Measurements from ENCODE around the gene CD70.
"Not testable (repeated sequence)": the region's sequence is repeated elsewhere in the genome, so short reads cannot be mapped to it uniquely, and the experiment has no call there.

The CD70 gene

DNA sequence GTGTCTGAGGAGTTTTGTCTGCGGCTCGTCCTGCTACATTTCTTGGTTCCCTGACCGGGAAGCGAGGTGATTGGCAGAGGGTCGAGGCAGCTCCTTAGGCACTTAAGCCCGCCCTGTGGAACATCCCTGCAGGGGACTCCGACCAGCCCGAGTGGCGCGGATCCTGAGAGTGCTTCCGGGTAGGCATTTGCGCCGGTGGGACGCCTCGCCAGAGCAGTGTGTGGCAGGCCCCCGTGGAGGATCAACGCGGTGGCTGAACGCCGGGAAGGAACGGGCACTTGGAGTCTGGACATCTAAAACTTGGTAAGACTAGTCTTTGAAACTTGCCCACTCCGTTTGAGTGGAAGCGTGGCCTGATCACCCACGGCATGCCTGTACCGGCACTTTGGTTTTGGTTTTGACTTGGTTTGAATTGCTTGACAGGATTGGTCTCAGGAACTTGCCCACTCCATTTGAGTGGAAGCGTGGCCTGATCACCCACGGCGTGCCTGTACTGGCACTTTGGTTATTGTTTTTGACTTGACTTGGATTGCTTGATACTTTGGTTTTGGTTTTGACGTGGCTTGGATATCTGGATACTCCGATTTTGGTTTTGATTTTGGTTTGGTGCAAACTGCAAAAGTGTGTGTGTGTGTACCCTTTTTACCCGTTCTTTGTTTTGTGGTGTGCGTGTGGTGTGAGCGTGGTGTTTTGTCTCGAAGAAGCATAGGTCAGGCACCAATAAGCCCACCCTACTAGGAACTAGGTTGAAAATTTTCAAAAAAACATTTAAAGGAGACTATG is 6.7 kb upstream of the CD70 start:
- DNase-seq, result not testable (repeated sequence)

DNA sequence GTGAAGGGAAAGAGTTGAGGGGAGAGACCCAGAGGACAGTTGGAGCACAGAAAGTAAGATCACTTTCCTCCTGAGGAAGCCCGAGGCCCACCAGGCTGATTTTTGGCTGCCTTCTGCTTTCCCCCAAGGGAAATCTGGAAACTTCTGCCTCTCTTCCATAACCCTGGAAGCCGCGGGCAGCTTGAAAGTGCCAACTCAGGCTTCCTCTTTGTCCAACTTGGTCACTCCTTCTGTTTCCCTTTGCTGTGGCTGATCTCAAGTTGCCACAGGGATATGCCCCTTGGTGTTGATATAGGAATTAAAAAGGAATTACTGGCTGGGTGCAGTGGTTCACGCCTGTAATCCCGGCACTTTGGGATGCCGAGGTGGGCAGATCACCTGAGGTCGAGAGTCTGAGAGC is 5.7 kb upstream of the CD70 start:
- no peak for DNase-seq

DNA sequence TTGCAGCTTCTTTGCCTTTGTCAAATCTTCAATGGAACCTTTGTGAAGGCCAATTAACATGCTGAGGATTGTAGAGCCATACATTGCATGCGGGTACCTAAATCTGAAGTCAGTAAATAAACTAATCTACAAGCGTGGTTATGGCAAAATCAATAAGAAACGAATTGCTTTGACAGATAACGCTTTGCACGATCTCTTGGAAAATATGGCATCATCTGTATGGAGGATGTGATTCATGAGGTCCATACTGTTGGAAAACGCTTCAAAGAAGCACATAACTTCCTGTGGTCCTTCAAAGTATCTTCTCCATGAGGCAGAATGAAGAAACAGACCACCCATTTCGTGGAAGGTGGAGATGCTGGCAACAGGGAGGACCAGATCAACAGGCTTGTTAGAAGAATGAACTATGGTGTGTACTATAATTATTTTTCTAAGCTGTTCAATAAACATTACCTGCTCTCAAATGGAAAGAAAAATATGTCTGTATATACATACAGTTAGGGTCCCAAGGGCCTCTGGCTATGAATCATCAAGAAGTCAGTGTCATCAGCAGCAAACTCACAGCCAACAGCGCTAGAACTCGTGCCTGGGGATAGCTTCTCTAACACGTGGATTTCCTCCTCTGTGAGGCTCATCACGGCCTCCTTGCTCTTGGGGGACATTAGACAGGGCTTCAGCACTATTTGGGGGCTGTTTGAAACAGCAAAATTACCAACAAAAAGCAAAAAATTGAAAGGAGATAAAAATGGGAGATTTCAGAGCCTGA is 2.9 kb upstream of the CD70 start:
- DNase-seq, result no peak

DNA sequence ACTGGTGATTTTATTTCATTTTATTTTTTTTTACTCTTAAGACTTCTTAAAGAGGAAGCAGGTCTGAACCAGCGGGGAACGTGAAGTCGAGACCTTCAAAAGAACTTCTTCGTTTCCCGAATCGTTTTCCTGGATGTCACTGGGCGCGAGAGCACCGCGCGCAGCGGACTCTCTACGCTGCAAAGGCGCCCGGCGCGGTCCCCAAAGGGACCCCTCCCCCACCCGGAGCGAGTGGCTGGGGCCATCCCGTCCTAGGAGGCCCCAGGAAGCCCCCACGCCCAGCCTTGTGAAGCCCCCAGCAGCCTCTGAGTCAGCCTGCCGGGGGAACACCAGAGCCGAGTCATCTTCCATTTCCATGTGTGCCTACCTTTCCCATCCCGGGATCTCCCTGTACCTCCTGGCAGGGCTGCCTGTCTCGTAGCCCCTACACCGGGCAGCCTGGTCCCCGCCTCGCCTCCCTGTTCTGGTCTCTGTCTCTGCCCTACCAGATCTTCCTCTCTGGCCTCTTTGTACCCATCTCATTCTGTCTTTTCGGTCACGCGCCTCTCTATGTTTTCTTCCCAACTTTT is 608 bp downstream of the CD70 start:
- no peak for DNase-seq

DNA sequence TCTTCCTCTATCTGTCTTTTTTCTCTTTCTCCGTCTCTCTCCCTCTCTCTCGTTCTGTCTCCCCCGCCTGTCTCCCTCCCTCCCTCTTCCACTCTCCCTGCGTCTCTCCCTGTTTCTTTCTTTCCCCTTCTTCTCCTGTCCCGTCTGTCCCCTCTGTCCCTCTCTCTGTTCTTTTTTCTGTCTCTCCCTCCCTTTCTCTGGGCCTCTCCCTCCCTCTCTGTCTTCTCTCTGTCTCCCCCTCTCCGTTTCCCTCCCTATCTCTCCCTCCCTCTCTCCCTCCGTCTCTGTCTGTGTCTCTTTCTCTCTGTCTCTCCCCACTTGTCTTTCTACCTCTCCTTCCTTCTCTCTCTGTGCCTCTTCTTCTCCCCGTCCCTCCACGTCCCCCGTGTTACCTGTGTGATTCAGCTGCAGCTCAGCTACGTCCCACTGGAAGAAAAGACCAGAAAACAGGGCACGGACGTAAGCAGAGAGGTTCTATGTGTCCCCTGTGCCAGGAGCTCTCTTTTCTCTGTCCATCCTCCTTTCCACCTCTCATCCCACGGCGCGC is 1.2 kb downstream of the CD70 start:
- no peak for DNase-seq

DNA sequence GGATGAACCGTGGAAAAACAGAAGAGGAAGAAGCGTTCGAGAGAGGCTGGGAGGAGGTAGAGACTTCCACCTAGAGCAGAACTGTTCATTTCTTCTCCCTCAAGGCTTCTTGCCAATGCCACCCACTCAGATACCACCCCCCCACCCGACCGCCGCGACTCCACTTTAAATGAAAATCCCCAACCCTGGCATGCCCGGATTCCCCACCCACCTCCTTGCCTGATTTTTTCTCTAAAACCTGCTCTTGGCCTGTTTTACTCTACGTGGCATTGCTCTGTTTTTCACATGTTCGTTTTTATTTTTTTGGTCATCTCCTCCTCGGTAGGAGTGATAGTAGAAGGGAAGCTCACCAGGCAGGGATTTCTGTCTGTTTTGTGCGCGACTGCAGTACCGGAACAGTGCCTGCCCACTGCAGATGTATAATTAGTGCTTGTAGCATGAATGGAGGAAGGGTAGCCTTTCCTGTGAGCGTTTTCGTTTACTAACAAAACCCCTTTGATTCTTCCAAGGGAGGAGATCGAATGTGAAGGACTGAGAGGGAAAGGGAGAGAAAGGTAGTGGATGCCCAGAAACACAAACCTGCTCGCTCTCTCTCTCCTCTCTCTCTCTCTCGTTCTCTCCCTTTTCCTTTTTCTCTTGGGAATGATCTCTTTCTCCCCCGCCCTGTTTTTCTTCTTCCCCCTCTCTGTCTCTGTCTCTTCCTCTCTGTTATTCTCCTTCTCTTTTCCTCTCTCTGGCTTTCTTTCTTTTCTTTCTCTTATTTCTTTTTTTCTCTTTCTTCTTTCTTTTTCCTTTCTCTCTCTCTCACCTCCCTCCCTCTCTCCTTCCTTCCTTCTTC is 2.2 kb downstream of the CD70 start:
- peak in 1 of 3 experiments; percentile 10 for DNase-seq

DNA sequence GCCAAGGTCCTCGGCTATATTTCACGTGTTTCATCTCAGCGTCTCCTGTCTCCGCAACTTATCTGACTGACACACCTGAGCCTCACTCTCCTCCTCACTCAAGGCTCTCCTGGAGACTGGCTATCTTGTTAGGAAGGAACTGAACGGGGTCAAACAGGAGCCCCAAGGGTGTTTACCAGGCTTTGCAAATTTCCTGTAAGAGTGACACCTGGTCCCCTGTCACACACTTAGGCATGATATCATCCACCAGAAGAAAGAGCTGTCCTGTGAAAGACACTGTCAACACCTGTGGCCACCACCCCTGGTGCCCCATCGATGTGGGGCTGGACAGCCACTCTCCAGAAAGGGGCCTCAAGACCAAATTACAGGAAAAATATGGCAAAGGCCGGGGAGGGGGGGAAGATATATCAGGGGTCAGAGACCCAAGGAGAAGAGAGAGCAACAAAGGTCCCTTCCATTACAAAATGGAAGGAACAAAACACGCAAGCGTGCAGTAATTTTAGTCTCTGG is 2.9 kb downstream of the CD70 start:
- no peak for DNase-seq

DNA sequence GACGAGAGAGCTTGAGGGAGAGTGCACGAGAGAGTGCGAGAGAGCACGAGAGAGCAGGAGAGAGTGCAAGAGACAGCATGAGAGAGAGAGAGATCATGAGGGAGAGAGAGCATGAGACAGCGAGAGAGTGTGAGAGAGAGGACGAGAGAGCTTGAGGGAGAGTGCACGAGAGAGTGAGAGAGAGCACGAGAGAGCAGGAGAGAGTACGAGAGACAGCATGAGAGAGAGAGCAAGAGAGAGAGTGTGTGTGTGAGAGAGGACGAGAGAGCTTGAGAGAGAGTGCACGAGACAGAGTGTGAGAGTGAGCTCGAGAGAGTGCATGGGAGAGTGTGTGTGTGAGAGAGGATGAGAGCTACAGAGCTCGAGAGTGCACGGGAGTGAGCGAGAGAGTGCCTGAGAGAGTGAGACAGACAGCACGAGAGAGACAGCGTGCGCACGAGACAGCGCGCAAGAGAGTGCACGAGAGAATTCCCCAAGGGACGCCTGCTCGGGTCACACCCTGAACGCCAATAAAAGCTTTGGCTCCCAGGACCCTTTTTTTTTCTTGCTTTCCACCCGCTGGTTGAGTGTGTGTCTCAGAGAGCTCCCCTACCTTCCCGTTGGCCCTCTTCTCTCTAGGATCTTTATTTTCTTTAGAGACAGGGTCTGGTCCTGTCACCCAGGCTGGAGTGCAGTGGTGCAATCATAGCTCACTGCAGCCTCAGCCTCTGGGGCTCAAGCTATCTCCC is 3.7 kb downstream of the CD70 start:
- DNase-seq, result peak in 1 of 3 experiments; percentile 31

DNA sequence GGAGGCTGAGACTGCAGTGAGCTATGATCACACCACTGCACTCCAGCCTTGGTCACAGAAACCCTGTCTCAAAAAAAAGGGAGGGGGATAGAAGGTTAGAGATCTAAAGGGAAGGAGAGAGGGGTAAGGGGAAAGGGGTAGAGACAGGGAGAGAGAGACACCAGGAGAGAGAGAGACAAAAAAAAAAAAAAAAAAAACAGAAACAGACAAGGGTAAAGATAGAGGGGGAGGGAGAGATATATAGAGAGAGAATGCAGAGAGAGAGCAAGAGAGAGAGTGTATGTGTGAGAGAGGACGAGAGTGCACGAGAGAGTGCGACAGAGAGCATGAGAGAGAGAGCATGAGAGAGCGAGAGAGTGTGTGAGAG is 4.2 kb downstream of the CD70 start:
- DNase-seq, result no peak

DNA sequence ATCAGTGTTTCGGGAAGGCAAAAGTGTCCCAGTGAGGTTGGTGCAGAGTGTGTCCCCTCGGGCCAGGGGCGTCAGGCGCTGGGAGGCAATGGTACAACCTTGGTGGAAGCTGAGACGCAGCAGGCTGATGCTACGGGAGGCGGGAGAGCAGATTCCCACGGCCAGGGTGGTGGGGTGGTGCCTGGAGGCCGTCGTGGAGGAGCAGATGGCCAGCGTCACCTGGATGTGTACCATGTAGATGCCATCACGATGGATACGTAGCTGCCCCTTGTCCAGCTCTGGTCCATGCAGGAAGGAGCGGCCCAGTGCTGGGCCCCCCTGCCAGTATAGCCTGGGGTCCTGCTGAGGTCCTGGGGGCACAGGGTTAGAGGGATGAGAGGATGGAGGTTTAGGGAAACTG is 4.9 kb downstream of the CD70 start:
- DNase-seq, result no peak

DNA sequence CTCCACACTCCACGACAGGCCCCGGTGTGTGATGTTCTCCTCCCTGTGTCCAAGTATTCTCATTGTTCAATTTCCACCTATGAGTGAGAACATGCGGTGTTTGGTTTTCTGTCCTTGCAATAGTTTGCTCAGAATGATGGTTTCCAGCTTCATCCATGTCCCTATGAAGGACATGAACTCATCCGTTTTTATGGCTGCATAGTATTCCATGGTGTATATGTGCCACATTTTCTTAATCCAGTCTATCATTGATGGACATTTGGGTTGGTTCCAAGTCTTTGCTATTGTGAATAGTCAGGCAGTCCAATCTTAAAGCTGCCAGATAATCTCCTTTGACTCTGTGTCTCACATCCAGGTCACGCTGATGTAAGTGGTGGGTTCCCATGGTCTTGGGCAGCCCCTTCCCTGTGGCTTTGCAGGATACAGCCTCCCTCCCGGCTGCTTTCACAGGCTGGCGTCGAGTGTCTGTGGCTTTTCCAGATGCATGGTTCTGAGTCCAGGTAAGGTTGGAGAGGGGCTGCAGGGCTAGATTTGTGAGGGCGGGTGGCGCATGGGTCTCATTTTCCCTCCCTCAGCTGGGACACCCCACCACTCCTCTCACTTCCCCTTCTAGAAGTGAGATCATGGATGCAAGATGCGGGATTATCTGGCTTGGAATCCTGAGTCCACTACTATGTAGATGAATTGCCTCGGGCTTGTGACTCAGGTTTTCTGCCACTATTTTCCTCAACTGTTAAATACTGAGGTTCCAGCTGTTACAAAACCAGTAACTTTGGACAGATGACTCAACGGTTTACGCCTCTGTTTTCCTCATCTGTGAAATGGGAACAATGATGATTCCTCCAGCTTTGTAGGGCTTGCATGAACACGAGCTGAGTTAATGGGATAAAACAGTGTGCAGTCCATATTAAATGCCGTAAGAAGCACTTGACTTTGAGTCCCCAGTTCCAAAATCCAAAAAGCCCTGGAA is 8.2 kb downstream of the CD70 start:
- DNase-seq, result not testable (repeated sequence)

DNA sequence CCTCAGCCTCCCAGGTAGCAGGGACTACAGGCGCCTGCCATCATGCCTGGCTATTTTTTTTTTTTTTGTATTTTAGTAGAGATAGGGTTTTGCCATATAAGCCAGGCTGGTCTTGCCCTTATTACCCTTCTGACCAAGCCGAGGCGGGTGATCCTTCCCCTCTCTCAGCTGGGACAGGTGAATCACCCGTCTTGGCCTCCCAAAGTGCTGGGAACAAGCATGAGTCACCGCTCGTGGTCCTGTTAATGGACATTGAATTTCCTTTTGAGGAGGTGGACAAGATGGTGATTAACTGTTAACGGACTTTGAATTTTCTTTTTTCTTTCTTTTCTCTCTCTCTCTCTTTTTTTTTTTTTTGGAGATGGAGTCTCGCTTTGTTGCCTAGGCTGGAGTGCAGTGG is 10.6 kb downstream of the CD70 start:
- DNase-seq, result no peak

DNA sequence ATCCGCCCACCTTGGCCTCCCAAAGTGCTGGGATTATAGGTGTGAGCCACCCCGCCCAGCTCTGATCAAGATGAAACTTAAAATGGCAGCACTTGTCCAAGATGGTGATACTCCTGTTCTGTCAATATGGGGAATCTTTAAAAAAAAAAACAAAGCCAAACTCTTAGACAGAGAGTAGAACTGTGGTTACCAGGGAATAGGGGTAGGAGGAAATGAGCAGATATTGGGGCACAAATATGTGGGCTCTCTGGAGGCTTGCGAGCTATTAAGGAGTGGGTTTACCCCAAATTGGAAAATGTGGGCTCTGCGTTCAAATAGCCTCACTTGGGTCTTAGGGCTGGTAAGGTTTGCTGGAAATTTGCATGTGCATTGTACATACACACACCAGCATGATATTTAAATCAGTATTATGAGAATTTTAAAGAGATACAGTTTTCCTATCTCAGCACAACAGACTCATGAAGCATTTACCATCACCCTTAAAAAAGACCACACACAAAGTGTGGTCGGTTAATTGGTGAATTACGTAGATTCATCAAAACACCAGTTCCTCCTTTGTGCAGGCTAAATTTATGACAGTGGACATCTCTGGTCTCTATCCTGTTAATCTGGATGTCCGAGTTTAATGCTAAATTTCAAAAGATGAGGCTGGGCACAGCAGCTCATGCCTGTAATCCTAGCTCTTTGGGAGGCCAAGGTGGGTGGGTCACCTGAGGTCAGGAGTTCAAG is 11.3 kb downstream of the CD70 start:
- DNase-seq, result no peak

DNA sequence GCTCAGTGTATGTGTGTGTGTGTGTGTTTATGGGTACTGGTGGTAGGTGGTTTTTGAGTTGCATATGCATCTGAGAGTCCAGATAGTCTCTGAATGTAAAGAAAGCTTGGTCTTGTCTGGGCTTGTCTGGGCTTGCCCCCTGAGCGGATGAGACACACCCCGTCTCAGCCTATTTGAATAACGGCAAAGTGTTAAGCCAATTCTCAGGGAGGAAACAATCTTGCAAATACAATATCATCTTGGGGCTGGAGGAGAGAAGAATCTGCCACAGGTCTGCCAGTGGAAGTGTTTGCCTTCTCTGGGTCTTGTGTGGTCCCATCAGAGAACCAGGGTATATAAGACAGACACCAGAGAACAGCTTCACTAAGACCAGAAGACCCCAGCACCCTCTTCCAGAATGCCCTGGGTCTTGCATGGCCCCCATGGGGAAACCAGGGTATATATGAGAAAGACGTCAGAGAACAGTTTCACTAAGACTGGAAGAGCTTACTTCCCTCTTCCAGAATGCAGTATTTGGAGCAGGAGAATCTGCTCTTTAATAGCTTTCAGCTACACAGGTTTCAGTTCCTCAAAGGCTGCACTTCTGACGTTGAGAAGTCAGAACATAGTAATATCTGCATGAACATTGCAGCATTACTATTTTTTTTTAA is 13.3 kb downstream of the CD70 start:
- peak in 1 of 3 experiments; percentile 39 for DNase-seq

DNA sequence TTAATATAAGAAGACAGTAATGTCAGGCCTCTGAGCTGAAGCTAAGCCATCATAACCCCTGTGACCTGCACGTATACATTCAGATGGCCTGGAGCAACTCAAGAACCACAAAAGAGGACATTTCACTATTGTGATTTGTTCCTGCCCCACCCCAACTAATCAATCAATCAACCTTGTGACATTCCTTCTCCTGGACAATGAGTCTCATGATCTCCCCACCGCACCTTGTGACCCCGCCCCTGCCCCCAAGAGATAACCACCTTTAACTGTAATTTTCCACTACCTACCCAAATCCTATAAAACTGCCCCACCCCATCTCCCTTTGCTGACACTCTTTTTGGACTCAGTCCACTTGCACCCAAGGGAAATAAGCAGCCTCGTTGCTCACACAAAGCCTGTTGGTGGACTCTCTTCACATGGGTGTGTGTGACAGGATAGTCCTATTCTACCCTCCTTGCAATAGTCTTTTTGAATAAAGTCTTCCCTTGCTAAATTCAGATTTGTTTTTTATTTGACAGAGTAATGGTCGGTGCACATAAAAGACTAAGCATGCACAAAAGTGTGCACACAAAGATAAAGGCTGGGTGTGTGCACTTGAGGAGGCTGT is 14.0 kb downstream of the CD70 start:
- DNase-seq, result no peak

DNA sequence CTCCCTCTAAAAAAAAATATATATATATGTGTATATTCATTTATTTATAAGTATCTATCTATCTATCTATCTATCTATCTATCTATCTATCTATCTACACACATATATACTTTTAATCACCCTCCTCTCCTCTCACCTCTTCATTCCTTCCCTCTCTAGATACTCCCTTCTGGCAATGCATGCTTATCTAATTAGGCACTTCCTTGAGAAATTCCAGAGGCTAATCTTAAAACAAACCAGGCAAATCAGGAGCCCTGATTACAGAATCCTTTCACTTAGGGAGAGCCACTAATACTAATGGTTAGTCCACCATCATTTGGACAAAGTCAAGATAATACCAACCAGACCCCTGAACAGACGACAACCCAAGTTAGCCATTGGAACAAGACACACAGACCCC is 17.6 kb downstream of the CD70 start:
- no peak for DNase-seq

DNA sequence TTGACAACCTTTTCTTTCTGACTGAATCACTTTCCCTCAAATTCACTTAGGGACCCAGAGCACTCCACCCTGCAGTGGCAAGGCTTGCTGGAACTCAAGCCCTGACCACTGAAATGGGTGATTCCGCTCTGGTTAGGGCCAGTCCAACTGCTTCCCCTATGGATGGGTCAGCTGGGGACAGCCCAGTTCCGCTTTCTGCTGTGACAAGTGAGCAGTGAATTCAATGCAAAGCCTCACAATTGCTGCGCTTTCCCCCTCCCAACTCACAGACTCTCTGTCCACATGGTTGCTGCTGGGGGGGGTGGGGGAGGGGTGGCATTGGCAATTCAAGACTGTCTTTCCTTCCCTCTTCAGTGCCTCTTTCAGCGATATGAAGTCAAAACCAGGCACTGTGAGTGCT is 18.7 kb downstream of the CD70 start:
- DNase-seq, result no peak

DNA sequence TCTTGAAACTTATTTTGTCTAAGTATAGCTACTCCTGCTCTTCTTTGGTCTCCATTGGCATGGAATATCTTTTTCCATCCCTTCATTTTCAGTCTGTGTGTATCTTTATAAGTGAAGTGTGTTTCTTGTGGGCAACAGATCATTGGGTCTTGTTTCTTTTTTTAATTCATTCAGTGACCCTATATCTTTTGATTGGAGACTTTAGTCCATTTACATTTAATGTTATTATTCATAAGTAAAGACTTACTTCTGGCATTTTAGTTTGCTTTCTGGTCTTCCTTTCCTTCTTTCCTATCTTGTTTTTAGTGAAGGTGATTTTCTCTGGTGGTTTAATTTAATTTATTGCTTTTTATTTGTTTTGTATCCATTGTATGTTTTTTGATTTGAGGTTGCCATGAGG is 19.8 kb downstream of the CD70 start:
- DNase-seq, result no peak

DNA sequence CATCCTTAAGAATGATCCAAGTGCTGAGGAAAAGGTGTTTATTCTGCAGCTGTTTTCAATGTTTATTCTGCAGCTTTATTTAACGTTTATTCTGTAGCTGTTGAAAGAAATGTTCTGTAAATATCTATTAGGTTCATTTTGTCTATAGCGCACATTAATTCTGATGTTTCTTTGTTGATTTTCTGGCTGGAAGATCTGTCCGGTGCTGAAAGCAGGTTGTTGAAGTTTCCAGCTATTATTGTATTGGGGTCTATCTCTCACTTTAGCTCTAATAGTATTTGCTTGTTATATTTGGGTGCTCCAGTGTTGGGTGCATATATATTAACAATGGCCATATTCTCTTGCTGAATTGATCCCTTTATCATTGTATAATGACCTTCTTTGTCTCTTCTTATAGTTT is 20.2 kb downstream of the CD70 start:
- no peak for DNase-seq

Measured in NCI-H1417 (cell line).